Neural cell (in vitro differentiated cells): ENCODE measurements around the gene OR1D2. TPM values are rescaled to one million over a fixed set of nuclear protein-coding genes. Genes with fewer than 3 reads are reported as not detected.
"Not testable (repeated sequence)": the region's sequence is repeated elsewhere in the genome, so short reads cannot be mapped to it uniquely, and the experiment has no call there.

Experiments used
- H2AFZ ChIP-seq: fragments of 200-600, 300-800 bp; sonication (generic), shearing (Covaris generic); 2 replicates; pipeline ENCODE4 v1.6.0; 2014; ENCODE audit warnings: low read depth, mild to moderate bottlenecking, antibody characterized with exemption, low read length, moderate library complexity
- H3F3A ChIP-seq: fragments of 200-600 bp; shearing (Covaris generic); 2 replicates; pipeline ENCODE4 v1.6.1; 2016; ENCODE audit warnings: mild to moderate bottlenecking, moderate library complexity, mixed read lengths, antibody characterized with exemption, low read length; ENCODE audit not compliant: insufficient read depth, poor library complexity, severe bottlenecking
- H3K27ac ChIP-seq: fragments of 200-600, 300-800 bp; sonication (generic), shearing (Covaris generic); 2 replicates; pipeline ENCODE4 v1.5.1; 2014; ENCODE audit warnings: mild to moderate bottlenecking, low read length, moderate library complexity
- H3K27me3 ChIP-seq: fragments of 300-800, 200-600 bp; sonication (generic), shearing (Covaris generic); 2 replicates; pipeline ENCODE4 v1.6.0; 2014; ENCODE audit warnings: mild to moderate bottlenecking, low read depth, low read length, moderate library complexity; ENCODE audit not compliant: insufficient read depth
- H3K36me3 ChIP-seq: fragments of 300-800, 200-600 bp; sonication (generic), shearing (Covaris generic); 2 replicates; pipeline ENCODE4 v1.5.1; 2014; ENCODE audit warnings: mild to moderate bottlenecking, antibody characterized with exemption, low read length, moderate library complexity; ENCODE audit not compliant: insufficient read depth
- H3K4me2 ChIP-seq: fragments of 300-800, 200-600 bp; sonication (generic), shearing (Covaris generic); 2 replicates; pipeline ENCODE4 v1.6.0; 2014; ENCODE audit warnings: mild to moderate bottlenecking, low read length
- H3K4me3 ChIP-seq: fragments of 300-800, 200-600 bp; sonication (generic), shearing (Covaris generic); 2 replicates; pipeline ENCODE4 v1.5.1; 2014; ENCODE audit warnings: mild to moderate bottlenecking, low read length, moderate library complexity
- H3K79me2 ChIP-seq: fragments of 200-600 bp; shearing (Covaris generic); replicated peaks from 2 replicates; pipeline ENCODE4 v1.6.0; 2014; ENCODE audit warnings: mild to moderate bottlenecking, low read length, moderate library complexity; ENCODE audit not compliant: insufficient read depth
- H3K9ac ChIP-seq: fragments of 300-800, 200-600 bp; sonication (generic), shearing (Covaris generic); 2 replicates; pipeline ENCODE4 v1.6.1; 2016; ENCODE audit warnings: mild to moderate bottlenecking, low read length, mixed read lengths
- H3K9me2 ChIP-seq: fragments of 200-600 bp; shearing (Covaris generic); 2 replicates; pipeline ENCODE4 v1.6.1; 2016; ENCODE audit warnings: mild to moderate bottlenecking, low read length, mixed read lengths; ENCODE audit not compliant: insufficient read depth
- H3K9me3 ChIP-seq: fragments of 200-600, 300-800 bp; sonication (generic), shearing (Covaris generic); 2 replicates; pipeline ENCODE4 v1.6.1; 2016; ENCODE audit warnings: mild to moderate bottlenecking, mixed run types, low read length, moderate library complexity, mixed read lengths
- H4K20me1 ChIP-seq: fragments of 200-600 bp; shearing (Covaris generic); 2 replicates; pipeline ENCODE4 v1.6.1; 2016; ENCODE audit warnings: mild to moderate bottlenecking, mixed run types; ENCODE audit not compliant: insufficient read depth
- CTCF ChIP-seq: fragments of 450-650 bp; IDR thresholded peaks from 2 replicates; pipeline ENCODE4 v1.5.1; 2014; ENCODE audit warnings: antibody characterized with exemption, mild to moderate bottlenecking, moderate library complexity; ENCODE audit not compliant: poor library complexity, severe bottlenecking
- EP300 ChIP-seq: fragments of 450-650 bp; conservative IDR thresholded peaks from 2 replicates; pipeline ENCODE4 v1.6.1; 2014; ENCODE audit warnings: antibody characterized with exemption, mild to moderate bottlenecking, moderate library complexity; ENCODE audit not compliant: poor library complexity, severe bottlenecking
- EZH2 ChIP-seq: fragments of 200-600, 300-800 bp; shearing (Covaris generic), sonication (generic); IDR thresholded peaks from 2 replicates; pipeline ENCODE4 v1.6.1; 2014; ENCODE audit warnings: antibody characterized with exemption, low read length, borderline replicate concordance, mild to moderate bottlenecking; ENCODE audit not compliant: insufficient read depth, poor library complexity, severe bottlenecking
- MXI1 ChIP-seq: fragments of 450-650 bp; conservative IDR thresholded peaks from 2 replicates; pipeline ENCODE4 v1.6.1; 2014; ENCODE audit warnings: antibody characterized with exemption, mild to moderate bottlenecking; ENCODE audit not compliant: poor library complexity, severe bottlenecking
- POLR2AphosphoS5 ChIP-seq: IDR thresholded peaks from 2 replicates; pipeline ENCODE4 v1.6.1; 2012
- RAD21 ChIP-seq: fragments of 450-650 bp; conservative IDR thresholded peaks from 2 replicates; pipeline ENCODE4 v1.6.1; 2014; ENCODE audit warnings: antibody characterized with exemption, mild to moderate bottlenecking, moderate library complexity
- SMC3 ChIP-seq: fragments of 450-650 bp; conservative IDR thresholded peaks from 2 replicates; pipeline ENCODE4 v1.6.1; 2014; ENCODE audit warnings: antibody characterized with exemption, mild to moderate bottlenecking, moderate library complexity; ENCODE audit not compliant: poor library complexity
- TAF1 ChIP-seq: IDR thresholded peaks from 2 replicates; pipeline ENCODE4 v1.6.1; 2012; ENCODE audit warnings: low read depth
- polyA minus RNA-seq: library from RNA; depleted of rRNA, polyadenylated mRNA; stranded (reverse); fragments of >200 nt; gene quantifications from 2 replicates; pipeline ENCODE4 v1.2.3, GENCODE V29; 2014
- polyA plus RNA-seq: library from polyadenylated mRNA; depleted of rRNA; stranded (reverse); fragments of >200 nt; gene quantifications from 2 replicates; pipeline ENCODE4 v1.2.3, GENCODE V29; 2014
- TF ChIP-seq, protein P1 (sequence below): IDR thresholded peaks from 2 replicates; pipeline ENCODE4 v1.6.1; 2012; ENCODE audit warnings: borderline replicate concordance

OR1D2 gene
- not detected in 2 replicates for polyA plus RNA-seq
- polyA minus RNA-seq = not detected in 2 replicates

GRCh38 chr17:3104322-3104721 is at the start of gene OR1D2:
TSS of gene OR1D2 (minus strand) at chr17:3104422. CDS start at chr17:3092996, 11,426 bp downstream.
- H3K9me2 ChIP-seq = no peaks in the 10 kb centered on the region
- TF ChIP-seq POLR2AphosphoS5 = no peak
- no peak for TF ChIP-seq TAF1
- TF ChIP-seq CTCF = no peak
- no peak for TF ChIP-seq EZH2
- TF ChIP-seq RAD21 = no peak
- TF ChIP-seq EP300 = no peak
- no peak for TF ChIP-seq MXI1
- TF ChIP-seq, protein P1, sequence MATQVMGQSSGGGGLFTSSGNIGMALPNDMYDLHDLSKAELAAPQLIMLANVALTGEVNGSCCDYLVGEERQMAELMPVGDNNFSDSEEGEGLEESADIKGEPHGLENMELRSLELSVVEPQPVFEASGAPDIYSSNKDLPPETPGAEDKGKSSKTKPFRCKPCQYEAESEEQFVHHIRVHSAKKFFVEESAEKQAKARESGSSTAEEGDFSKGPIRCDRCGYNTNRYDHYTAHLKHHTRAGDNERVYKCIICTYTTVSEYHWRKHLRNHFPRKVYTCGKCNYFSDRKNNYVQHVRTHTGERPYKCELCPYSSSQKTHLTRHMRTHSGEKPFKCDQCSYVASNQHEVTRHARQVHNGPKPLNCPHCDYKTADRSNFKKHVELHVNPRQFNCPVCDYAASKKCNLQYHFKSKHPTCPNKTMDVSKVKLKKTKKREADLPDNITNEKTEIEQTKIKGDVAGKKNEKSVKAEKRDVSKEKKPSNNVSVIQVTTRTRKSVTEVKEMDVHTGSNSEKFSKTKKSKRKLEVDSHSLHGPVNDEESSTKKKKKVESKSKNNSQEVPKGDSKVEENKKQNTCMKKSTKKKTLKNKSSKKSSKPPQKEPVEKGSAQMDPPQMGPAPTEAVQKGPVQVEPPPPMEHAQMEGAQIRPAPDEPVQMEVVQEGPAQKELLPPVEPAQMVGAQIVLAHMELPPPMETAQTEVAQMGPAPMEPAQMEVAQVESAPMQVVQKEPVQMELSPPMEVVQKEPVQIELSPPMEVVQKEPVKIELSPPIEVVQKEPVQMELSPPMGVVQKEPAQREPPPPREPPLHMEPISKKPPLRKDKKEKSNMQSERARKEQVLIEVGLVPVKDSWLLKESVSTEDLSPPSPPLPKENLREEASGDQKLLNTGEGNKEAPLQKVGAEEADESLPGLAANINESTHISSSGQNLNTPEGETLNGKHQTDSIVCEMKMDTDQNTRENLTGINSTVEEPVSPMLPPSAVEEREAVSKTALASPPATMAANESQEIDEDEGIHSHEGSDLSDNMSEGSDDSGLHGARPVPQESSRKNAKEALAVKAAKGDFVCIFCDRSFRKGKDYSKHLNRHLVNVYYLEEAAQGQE = no peak
- no peak for TF ChIP-seq SMC3

GRCh38 chr17:3137494-3137893 is 33.3 kb upstream of the OR1D2 start:
- H2AFZ ChIP-seq, H4K20me1 ChIP-seq, H3K4me2 ChIP-seq, H3K9ac ChIP-seq, H3K27me3 ChIP-seq, H3F3A ChIP-seq, H3K79me2 ChIP-seq, H3K36me3 ChIP-seq, H3K9me2 ChIP-seq, H3K27ac ChIP-seq, H3K4me3 ChIP-seq, H3K9me3 ChIP-seq: not testable (repeated sequence)

More at GRCh38 chr17:3104322-3104721, at the start of gene OR1D2:
- Histone ChIP-seq H3K36me3 (no peaks in the 10 kb centered on the region), H3F3A (no peaks in the 10 kb centered on the region), H3K4me2 (no peak within 1 kb of the TSS), H3K4me3 (no peak within 1 kb of the TSS), H2AFZ (no peak within 1 kb of the TSS), H3K9ac (no peak within 1 kb of the TSS), H3K27me3 (no peaks in the 10 kb centered on the region), H3K9me3 (no peaks in the 10 kb centered on the region), H3K79me2 (no peaks in the 10 kb centered on the region), H3K27ac (no peak within 1 kb of the TSS), H4K20me1 (no peaks in the 10 kb centered on the region)

- Histone ChIP-seq H2AFZ (no peak within 1 kb of the TSS), H3K27me3 (no peaks in the 10 kb centered on the region), H3K9me3 (no peaks in the 10 kb centered on the region), H3K79me2 (no peaks in the 10 kb centered on the region), H3F3A (no peaks in the 10 kb centered on the region), H3K4me3 (no peak within 1 kb of the TSS), H3K9me2 (no peaks in the 10 kb centered on the region), H3K9ac (no peak within 1 kb of the TSS), H3K27ac (no peak within 1 kb of the TSS), H4K20me1 (no peaks in the 10 kb centered on the region), H3K4me2 (no peak within 1 kb of the TSS), H3K36me3 (no peaks in the 10 kb centered on the region)
- TF ChIP-seq, protein P1 = no peak
- TF ChIP-seq EP300 (no peak), EZH2 (no peak), POLR2AphosphoS5 (no peak), CTCF (no peak), TAF1 (no peak), RAD21 (no peak), SMC3 (no peak), MXI1 (no peak)
Measured at GRCh38 chr17:3127451-3127850, 23.2 kb upstream of the OR1D2 start, which contains the start of gene OR1G1. TSS of gene OR1G1 (minus strand) at chr17:3127551. CDS start at chr17:3127551, 0 bp downstream.
